GM18520 (cell line): ENCODE results near the gene VSIR.

Experiments
- ATAC-seq: cut with Tn5 transposase; IDR thresholded peaks from one replicate; pipeline ENCODE4 v1.9.1; 2021; ENCODE audit not compliant: unreplicated experiment

VSIR gene

DNA sequence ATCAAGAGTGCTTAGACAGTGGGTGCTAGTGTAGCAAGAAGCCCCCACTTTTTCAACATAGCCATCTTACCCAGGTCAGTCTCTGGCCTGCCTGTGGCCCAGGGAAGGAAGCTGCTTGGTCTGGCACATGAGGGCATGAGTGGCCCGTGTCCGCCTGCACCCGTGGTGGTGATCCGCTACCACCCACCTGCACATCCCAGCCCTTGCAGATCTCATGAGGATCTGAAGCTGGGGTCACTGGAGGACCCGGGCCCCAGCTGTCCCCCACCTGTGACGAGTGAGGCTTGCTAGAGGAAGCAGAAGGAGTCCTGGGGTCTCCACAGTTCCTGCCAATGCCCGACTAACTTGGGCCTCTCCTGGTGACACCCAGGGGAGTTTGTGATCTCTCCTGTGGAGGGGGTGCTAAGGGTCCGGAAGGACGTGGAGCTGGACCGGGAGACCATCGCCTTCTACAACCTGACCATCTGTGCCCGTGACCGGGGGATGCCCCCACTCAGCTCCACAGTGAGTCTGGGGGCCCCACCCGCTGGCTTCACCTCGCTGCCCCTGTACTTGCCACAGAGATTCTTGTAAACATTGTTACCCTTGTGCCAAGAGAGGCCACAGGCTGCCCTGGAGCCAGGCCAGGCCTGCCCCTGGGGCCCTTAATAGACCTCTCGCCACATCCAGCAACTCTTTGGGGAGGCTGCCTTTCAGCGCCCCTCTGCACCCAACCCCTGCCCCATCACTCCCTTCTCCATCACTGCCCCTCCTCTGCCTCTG lies 10.8 kb upstream of the VSIR start:
- ATAC-seq = no peak

DNA sequence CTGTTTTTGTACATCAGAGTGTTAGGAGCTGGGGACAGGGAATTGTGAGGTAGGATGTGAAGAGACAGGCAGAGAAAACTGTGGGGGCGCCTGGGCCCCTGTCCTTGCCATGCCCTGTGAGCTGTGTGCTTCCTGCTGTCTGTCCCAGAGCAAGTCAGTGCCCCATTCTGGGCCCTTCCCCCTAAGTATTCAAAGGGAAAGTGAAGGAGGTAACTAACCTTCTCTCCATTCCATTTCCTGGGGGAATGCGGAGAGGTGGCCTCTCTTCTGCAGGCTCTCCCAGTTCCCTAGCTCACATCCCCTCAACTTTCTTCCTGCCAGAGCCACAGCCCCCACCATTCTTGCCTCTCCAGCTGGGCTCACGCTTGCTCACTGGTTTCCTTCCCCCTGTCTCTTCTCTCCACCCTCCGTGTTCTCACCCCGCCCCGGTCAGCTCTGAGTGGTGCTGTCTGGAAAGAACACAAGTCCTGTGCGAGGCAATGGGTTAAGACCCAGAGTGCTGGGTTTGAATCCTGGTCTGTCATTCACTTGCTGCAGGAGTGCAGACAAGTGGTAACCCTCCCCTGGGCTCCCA lies 9.7 kb upstream of the VSIR start:
- no peak for ATAC-seq

DNA sequence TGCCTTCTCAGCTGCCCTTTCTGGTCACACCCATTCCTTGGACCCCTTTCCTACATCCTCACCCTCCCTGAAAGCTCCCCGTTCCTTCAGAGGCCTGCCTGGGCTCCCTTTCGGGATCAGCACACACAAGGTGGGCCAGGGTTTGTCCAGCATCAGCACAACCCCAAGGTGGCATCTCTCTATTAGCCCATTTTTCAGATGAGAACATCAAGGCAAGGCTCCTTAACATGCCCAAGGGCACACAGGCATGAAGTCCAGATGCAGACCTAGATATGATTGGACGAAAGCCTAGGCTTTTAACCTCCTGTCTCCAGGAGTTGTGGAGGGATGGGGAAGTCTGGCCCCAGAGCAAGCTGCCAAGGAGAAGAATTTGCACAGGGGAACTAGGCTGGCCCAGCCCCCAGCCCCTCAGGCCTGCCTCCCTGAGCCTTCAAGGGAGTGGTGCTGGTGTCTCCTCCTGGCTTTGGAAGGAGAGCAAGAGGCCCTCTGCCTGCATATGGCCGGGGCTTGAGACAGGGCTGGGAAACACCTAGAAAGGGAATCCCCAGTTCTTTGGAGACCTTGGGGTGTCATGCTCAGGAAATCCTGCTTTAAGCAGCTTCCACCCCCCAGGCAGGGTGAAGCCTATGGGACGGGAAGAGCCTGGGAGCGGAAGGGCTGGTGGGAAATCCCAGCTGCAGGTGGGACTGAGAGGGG lies 9.0 kb upstream of the VSIR start:
- ATAC-seq = no peak

DNA sequence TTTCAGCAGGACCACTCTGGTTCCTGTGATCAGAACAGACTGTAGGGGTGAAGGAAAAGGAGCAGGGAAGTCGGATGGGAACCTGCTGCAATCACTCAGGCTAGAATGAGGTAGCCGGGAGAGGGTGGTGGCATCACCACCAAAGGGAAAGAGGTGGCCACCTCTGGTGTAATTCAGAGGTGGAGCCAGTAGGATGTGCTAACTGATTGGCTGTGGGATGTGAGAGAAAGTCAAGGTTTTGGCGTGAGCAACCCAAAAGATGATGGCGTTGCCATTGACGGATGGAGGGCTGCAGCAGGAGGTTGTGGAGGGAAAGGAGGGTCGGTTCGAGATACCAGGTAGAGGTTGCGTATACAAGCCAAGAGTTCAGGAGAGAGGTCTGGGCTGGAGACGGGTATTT lies 7.4 kb upstream of the VSIR start:
- ATAC-seq = no peak

DNA sequence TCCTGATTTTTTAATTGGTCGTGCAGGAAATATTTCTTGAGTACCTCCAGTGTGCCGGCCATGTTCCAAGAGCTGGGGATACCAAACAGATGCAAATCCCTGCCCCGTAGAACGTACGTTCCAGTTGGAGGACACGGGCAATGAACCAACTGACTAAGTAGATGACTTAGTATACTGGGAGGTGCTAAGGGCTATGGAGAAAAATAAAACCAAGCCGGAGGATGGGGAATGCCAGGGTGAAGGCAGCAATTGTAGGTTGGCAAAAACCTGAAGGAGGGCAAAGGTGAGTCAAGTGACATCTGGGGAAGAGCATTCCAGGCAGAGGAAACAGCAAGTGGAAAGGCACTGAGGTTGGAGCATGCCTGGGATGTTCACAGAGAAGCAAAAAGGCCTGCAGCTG lies 6.8 kb upstream of the VSIR start:
- no peak for ATAC-seq

DNA sequence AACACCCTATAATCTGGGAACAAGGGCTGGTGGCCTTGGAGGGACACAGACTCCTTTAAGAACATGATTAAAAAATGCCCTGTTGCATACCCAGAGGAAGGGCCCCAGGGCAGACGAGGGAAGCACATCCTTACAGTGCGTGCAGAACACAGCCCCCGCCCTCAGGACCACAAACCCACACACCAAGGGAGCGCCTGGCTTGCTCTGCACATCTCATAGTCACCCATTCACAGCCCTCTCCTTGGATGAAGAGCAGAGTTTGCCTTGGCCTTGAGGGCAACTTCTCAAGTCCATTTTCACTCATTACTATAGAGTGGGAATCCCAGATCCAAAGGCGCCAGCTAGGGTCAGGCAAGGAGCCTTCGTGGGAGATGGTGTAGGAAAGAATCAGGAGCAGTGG lies 6.3 kb upstream of the VSIR start:
- ATAC-seq = no peak

DNA sequence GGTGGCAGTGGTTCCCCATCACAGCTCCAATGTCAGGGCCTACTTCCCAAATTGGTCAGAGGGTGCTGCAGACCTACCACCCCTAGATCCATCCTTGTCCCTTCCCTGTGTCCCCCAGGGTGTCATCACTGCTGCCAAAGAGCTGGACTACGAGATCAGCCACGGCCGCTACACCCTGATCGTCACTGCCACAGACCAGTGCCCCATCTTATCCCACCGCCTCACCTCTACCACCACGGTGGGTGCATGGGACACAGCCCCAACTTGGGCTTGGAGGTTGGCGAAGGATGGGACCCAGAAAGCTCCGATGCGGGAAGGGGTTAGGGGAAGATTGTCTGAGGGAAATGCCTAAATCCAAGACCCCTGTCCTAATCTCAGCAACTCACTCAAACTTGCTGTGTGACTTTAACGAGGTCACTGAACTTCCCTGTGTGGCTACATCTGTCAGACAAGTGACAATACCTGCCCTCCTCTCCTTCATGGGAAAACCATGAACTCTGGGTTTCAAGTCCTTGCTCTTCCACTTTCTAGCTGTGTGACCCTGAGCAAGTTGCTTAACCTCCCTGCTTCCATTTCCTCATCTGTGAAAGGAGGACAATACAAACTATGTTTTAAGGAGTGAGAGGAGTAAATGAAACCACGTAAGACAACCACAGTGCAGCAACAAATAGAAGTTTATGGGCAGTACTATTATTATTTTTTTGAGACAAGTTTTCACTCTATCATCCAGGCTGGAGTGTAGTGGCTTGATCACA lies 4.9 kb upstream of the VSIR start:
- ATAC-seq = no peak

DNA sequence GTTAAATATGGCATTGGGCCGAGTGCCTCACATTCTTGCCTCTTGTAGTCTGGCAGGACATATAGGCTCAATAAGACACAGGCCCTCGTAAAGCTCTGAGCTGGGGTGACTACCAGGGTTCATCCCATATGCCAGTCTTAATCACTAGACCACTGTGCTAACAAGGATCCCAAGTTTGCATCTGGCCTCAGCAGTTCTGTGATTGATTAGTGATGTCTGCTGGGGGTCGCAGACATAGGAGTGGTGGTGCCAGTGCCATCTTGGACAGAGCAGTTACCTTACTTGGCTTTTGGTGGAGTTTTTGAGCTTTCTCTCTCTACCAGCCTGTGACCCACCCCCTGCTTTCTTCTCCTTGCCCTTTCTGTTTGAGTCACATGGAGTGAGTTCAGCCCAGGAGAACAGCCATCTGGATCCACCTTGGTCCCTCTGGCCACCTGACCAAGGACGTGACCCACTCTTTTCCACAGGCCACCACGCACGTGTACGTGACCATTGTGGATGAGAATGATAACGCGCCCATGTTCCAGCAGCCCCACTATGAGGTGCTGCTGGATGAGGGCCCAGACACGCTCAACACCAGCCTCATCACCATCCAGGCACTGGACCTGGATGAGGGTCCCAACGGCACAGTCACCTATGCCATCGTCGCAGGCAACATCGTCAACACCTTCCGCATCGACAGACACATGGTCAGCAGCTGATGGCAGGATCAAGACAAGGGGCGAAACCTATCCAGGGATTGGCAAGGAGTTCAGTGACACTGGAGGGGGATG lies 4.1 kb upstream of the VSIR start:
- no peak for ATAC-seq

DNA sequence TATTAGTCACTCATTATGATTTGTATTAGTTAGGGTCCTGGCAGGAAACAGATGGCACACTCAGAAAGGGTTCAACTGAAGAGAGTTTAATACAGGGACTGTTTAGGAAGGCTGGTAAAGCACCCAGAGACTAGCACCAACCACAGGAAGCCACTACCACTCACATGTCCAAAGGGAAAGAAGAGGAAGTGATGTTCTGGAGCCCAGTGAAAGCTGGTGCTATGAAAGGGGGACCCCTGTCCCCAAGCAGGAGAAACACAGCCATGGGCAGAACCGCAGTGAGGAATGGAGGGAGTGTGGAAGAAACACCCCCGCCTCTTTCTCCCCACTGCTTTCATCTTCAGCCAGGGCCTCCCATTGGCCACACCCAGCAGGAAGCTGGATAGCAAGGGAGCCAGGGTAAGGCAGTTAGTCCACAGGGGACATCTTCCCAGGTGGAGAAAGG lies 3.2 kb upstream of the VSIR start:
- ATAC-seq = no peak

DNA sequence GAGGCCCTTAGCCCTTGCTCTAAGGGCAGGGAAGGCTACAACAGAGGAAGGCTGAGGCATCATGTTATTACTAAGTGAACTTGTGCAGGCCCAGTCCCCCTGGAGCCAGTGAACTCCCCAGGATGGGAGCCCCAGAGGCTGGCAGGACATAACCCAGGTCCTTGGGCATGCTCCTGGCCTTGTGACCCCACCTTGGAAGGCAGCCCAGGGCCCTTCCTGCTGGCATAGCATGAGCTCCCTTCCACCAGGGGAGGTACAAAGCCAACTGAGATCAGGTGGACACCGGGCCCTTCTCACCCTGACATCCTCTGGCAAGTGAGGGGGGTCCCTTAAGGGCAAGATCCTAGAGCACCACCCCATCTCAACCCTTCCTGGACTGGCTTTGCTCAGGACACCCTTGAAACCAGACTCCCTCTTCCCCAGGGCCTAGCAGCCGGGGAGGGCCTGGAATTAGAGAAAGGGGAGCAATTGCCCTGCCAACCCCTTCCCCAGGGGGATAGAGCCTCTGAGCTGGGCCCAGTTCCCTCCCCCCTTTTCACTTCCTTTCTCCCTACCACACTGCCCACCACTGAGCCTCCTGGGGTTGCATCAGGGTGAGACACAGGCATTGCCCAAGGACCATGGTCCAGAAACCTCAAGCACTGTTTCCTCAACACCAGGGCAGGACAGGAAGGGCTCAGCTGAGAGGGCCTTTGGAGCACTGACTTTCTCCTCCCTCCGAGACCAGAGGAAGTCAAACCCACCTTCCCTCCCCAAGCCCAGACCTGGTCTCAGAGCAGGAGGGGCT lies 1.8 kb upstream of the VSIR start:
- ATAC-seq = no peak

DNA sequence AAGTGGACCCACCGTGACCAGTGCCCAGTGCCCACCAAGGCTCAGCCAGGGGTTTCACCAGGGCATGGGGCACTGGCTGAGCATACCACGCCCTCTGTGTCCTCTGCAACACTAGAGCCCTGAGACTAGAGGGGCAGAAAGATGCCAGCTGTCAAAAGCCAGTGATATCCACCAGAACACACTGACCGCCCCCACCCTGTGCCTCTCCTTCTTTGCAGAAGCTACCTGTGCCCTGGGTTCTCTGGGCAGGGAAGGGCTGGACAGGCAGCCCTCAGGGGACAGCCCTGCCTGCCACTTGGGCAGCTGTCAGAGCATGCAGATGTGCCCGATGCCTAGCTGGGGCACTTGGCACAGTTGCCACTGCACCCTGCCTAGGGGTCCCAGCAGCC lies 494 bp downstream of the VSIR start:
- ATAC-seq = no peak

DNA sequence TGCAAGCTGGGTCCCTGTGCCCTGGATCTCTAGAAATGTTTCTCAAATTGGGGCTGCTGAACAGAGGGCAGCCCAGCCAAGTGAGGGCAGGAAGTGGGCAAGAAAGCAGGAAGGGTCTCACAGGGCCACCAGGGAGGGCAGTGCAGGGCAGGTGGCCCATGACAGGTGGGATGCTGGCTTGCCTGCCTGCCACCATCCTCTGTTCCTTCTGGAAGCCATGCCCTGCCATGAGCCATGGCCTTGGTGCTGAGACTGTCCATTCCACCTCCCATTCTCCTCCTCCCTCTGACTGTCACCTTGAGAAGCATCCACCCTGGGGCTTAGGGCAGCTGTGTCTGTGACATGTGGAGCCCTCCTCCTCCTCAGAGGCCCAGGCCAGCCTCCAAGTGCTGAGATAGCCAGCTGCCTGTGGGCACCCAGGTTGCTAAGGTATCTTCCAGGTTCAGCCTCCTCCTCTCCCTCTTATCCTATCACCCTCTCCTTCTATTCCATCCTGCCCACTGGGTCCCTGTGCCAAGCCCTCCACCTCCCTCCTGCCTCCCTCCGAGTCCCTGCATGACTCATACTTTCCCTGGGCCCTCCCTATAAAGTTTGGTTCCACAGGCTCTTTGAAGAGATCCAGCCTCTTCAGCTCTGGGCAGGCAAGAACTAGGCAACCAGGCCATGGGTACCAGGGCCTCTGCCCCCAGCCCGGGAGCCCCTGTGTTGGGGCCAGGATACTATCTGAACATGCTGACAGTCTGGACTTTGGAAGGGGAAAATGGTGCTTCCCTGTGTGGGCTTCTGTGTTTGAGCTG lies 1.3 kb downstream of the VSIR start:
- no peak for ATAC-seq

DNA sequence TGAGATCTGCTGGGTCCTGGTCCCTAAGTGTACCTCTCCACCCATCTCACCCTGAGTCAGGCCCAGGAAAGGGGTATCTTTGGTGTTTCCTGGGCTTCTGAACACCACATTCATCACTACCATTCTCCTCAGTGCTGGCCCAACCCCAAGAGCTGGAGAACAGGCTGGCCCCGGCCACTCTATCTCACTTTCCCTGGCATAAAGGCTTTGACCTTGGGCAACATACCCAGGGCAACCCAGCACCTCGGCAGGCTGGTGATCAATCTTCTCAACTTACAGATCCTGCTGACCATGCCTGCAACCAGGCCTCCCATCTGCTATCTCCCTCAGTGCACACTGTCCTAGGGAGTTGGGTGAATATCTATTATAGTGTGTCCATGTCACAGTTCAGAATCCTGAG lies 2.1 kb downstream of the VSIR start:
- ATAC-seq = no peak

DNA sequence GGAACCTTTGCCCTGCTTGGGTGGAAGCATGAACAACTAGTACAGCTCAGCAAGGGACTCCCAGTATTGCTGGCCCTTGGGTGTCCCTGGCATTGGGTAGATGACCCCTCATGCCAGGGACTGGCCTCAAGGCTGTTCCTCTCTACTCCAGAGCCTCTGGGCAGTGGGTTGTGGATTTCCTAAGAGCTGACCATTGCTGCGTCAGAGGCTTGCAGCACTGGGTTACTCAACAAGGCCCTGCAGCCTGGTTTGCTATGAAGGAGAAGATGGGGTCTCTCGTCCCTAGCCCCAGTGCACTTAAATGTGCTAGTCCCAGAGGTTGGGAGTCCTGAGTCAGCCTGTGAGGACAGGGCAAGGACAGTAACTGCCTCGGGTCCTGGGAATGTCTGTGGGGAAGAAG lies 2.5 kb downstream of the VSIR start:
- ATAC-seq = no peak

DNA sequence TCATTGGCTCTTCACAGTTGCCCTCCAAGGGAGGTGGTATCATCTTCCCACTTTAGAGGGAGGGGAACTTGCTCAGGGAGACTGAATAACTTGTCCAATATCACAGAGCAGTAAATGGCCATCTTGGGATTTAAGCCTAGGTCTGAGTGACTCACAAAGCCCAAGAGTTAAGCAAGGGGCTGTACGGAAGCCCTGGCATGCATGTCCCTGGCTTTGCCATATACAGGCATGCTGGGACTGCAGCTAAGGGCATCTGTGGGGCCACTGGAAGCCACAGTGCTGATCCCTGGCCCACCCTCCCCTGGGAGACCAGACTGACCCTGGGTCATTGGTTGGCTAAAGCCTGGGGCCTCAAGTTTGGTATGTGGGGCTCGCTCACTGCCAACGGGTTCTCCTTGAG lies 3.1 kb downstream of the VSIR start:
- no peak for ATAC-seq

DNA sequence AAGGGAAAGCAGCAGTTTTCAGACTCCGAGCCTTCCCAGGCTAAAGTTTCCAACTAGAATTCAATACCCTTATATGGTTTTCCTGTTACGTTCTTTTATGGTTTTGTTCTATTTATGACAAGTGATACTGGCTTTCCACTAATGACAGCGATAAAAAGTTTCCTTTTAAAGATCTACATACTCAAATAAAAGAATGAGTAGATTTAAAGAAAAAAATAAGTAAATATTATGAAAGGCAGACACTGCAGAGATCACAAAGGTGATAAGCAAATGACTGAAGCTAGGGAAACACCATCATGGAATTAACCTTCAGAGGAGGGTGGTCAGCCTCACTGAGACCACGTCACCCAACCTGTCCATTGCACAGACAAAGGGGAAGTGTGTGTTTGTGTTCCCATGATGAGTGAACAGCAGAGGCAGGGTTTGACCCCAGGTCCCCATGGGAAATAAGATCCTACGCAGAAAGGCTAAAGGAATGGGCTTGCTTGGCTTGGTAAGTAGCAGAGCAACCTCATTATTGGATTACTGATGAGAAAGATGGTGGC lies 4.0 kb downstream of the VSIR start:
- ATAC-seq = peak; percentile 11

DNA sequence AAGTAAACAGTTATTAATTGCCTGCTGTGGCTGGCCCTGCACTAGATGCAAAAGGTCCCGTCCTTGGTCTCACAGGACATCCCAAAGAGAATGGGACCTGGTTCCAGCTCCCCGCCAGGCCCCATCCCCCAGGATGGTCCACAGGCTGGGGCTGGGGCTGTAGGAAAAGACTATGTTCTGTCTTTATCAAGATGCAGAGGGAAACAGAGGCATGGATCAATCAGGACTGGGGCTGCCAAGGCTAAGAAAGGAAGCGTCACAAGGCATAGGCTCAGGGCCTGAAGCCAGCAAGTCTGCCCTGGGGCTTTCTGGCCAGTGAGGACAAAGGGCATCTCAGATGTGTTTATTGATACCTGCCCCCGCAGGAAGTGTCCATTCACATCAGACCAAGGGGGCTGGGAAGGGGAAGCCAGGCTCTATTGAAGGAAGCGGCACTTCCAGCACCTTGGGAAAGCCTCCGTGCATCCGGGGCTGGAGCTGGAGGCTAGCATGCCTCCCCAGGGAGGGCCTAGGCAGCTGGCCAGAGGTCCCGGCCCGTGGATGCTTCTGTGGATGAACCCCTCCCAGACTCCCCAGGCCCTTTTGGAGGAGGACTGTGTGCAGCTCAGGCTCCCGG lies 5.8 kb downstream of the VSIR start:
- no peak for ATAC-seq

DNA sequence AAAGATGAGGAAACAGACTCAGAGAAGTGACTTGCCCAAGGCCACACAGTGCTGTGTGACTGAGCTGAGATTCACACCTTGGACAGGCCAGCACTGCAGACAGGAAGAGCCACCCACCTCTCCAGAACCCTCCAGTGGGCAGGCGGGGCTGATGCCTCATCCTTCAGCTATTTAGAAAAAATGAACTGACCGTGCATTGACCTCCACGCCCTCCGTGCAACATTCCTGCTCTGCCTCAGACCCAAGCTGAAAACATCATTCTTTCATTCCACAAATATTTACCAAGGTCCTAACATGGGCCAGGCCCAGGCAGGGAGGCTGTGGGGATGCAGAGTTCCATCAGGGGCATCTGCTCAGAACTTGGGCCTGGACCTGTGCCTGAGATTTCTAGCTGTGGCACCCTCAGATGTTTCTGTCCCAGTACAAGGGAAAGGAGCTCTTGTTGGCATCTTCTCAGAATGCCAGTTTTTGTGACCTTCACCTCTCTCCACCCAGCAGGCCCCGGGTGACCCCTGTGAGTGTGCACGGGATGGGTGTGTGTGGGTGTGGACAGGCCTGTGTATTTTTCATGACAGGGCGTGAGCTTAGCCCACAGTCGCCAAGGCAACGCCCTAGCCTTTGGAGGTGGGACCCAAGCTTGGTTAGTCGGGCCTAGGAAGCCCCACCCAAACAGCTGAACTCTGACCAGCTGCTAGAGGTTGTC lies 6.5 kb downstream of the VSIR start:
- no peak for ATAC-seq
